Kidney glomerular epithelial cell (primary cell): ENCODE data around the gene TFIP11.

Experiments used
- DNase-seq: peaks from one replicate; lab custom pipeline; 2025; lab: John Stamatoyannopoulos, UW

The TFIP11 gene

GRCh38 chr22:26448334-26448733 lies 63.9 kb downstream of the TFIP11 start:
- no peak for DNase-seq

DNA sequence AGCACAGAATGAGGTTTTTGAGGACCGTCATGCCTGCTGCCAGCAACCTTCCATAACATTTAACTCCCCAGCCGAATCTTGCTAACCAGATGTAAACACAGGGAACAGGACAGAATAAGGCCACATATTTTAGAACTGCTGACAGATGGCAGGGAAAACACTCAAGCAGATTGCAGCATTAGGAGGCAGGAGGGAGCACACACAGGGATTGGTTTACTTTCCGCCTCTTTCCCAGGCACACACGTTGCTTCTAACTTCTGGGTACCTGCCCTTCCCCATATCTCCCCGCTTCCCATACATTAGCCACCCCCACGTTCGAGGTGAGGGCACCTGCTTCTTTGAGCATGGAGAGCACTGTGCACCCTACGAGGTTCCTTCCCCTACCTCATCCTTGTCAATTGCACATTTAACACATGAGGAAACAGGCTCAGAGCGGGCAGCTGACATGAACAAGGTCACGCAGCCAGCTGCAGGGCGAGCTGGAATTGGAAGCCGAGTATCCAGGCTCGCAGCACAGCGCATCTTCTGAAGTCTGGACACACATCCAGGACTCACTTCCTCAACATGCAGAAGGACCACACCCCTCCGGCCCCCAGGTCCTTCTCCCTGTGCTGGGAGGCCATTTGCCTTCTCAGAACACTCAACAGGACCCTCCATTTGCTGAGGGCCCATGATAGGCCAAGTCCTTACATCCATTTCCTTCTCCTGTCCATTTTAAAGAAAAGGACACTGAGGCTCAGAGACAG lies 64.5 kb downstream of the TFIP11 start:
- no peak for DNase-seq

GRCh38 chr22:26446808-26447515 lies 65.3 kb downstream of the TFIP11 start:
- DNase-seq, result no peak

DNA sequence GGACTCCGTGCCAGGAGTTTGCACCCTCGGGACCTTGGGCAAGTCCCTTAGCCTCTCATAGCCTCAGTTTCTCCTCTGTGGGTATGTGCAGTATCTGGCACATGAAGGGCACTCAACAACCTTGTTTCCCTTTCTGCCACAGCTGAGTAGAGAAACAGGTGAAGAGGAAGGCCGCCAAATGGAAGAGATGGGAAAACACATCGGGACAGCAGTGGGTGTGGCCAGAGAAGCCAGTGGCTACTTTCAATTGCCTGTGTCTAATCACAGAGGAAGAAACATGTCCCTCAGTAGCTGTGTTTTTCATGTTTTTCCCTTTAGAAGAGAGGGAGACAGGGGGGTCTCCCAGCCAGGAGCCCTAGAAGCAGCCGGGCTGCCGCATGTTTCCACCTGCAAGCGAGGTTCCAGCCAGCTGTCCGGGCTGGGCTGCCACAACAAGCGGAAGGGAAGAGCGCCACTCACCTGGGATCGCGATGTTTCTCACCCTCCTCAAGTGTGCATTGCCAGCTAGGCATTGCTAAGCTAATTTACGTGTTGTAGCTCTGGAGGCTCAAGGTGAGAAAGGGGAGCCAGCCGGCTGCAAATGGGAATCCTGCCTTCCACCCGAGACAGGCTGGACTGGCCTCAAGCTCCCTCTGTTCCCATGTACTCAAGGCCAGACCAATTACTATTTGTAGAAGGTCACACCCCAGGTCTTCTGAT lies 66.5 kb downstream of the TFIP11 start:
- no peak for DNase-seq

- no peak for DNase-seq
Measured at GRCh38 chr22:26444777-26445176, 67.5 kb downstream of the TFIP11 start.

DNA sequence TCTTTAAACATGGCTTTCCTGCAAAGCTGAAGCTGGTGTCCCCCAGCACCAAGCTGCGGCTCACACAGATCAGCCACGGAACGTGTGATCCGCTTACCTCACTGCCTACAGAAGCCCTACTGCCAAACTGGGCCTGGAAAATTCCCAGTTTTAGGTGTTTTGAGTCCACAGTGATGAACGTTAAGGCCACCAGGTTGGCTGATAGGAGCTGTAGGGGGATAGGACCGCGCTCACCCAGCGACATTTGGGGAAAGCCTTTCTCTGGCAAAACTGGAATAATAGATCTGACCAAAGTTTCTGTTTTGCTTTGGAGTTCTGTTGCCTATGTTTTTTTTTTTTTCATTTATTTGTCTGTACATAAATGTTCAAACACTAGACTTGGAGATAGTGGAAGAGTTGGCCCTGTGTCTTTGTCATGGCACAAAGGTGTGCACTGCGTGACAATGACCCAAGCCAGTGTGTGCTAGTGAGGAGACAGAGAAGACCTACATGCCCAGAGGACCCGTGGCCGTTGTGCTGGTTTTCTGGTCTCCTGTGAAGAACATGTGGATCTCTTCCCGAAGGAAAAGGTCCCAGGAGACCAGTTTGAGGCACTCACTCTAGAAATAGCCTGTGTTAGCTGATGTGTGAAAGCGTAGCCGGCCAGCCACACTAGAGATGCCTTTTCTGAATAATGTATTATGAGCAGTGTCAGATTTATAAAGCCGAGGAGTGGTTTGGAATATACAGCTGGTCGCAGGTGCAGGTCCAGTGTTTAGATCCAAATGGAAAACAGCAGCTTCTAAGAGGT lies 68.2 kb downstream of the TFIP11 start:
- DNase-seq, result no peak

- DNase-seq, result no peak
Measured at GRCh38 chr22:26442086-26442756, 70.1 kb downstream of the TFIP11 start.
